Prostate gland (tissue), 2 donors: ENCODE results near the gene ZNF488. TPM values are rescaled to one million over a fixed set of nuclear protein-coding genes. Genes with fewer than 3 reads are reported as not detected.

Source experiments
- DNase-seq: peaks from one replicate; pipeline ENCODE4 v3.0.0-alpha.2; 2019; ENCODE audit warnings: low spot score
- H3K27ac ChIP-seq, 2 donors: fragments of 200-600 bp; sonication (generic); 2 replicates each; pipeline ENCODE4 v1.5.1; 2017 to 2019
- H3K27me3 ChIP-seq: fragments of 200-600 bp; sonication (generic); replicated peaks from 2 replicates; pipeline ENCODE4 v1.5.1; 2019; ENCODE audit not compliant: insufficient read depth
- H3K36me3 ChIP-seq, 2 donors: fragments of 200-600 bp; sonication (generic); 1 replicate in 1 of 2; 2 replicates in 1 of 2; pipeline versions ENCODE4 v1.5.1 to v1.8.1; 2017 to 2019
- H3K4me1 ChIP-seq: fragments of 200-600 bp; sonication (generic); replicated peaks from 2 replicates; pipeline ENCODE4 v1.5.1; 2019
- H3K4me3 ChIP-seq, 2 donors: fragments of 200-600 bp; sonication (generic); 2 replicates each; pipeline ENCODE4 v1.5.1; 2017 to 2019
- H3K9me3 ChIP-seq: fragments of 200-600 bp; sonication (generic); 2 replicates; pipeline ENCODE4 v1.5.1; 2017
- POLR2A ChIP-seq: fragments of 450-650 bp; IDR thresholded peaks from one replicate; pipeline ENCODE4 v1.6.1; 2016; ENCODE audit warnings: antibody characterized with exemption, mild to moderate bottlenecking
- POLR2AphosphoS5 ChIP-seq: sonication (generic); formaldehyde crosslinking; IDR thresholded peaks from one replicate; pipeline ENCODE4 v1.6.1; 2017; ENCODE audit warnings: antibody characterized with exemption
- WGBS: methylation state at CpG from one replicate; pipeline ENCODE4 v1.1.5; 2018; 5-methylcytosine and 5-hydroxymethylcytosine counted together
- intact Hi-C: fragments of 100-400 bp; cut with DNase I; formaldehyde crosslinking; loops from one replicate; pipeline ENCODE4 v1.14.2; 2022
- total RNA-seq, 2 donors: library from RNA; depleted of rRNA; stranded (reverse); fragments of >200 nt; gene quantifications; one replicate each; pipeline ENCODE4 v1.1.0, GENCODE V29; 2016
- TF ChIP-seq, protein P1 (sequence below), 4 experiments: fragments of 200-600 bp in 2 of 4; fragments of 450-650 bp in 2 of 4; sonication (generic) in 2 of 4; IDR thresholded peaks; 1 replicate in 3 of 4; 2 replicates in 1 of 4; pipeline ENCODE4 v1.5.1; 2016 to 2019; ENCODE audit warnings: antibody characterized with exemption in 4 of 4, mild to moderate bottlenecking in 2 of 4, moderate library complexity in 2 of 4

ZNF488 gene
- total RNA-seq, 2 donors from 2014 or later: 1.5 to 1.9 TPM

DNA sequence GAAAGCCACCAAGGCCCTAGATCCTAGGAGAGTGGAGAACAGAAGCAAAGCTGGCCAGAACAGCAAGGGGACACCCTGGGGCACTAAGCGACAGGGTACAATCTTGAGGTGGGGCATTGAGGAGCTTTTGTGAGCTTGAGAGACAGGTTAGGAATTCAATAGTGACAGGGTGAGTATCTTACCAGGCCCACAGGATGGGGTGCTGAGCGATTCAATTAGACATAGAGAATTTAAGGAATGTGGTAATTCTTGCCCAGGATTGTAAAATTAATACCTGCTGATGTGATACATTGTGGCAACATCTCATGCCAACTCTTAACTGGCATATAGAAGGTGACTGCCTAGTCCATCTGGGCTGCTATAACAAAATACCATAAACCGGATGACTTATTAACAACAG lies 21.9 kb downstream of the ZNF488 start:
- Histone ChIP-seq H3K27me3 (no peaks in the 10 kb centered on the region), H3K4me1 (no peaks in the 10 kb centered on the region), H3K27ac (no peak overlapping the region), H3K9me3 (no peaks in the 10 kb centered on the region), H3K4me3 (no peak overlapping the region), H3K36me3 (no peaks in the 10 kb centered on the region)
- DNase-seq: no peak
- intact Hi-C loops: no loop called here
- TF ChIP-seq POLR2A (no peak), POLR2AphosphoS5 (no peak)
- TF ChIP-seq, protein P1, sequence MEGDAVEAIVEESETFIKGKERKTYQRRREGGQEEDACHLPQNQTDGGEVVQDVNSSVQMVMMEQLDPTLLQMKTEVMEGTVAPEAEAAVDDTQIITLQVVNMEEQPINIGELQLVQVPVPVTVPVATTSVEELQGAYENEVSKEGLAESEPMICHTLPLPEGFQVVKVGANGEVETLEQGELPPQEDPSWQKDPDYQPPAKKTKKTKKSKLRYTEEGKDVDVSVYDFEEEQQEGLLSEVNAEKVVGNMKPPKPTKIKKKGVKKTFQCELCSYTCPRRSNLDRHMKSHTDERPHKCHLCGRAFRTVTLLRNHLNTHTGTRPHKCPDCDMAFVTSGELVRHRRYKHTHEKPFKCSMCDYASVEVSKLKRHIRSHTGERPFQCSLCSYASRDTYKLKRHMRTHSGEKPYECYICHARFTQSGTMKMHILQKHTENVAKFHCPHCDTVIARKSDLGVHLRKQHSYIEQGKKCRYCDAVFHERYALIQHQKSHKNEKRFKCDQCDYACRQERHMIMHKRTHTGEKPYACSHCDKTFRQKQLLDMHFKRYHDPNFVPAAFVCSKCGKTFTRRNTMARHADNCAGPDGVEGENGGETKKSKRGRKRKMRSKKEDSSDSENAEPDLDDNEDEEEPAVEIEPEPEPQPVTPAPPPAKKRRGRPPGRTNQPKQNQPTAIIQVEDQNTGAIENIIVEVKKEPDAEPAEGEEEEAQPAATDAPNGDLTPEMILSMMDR (IDR thresholded peaks at IDR 0.05): no peak
- 62% methylated on average over 3 of the region's 3 CpGs for WGBS

DNA sequence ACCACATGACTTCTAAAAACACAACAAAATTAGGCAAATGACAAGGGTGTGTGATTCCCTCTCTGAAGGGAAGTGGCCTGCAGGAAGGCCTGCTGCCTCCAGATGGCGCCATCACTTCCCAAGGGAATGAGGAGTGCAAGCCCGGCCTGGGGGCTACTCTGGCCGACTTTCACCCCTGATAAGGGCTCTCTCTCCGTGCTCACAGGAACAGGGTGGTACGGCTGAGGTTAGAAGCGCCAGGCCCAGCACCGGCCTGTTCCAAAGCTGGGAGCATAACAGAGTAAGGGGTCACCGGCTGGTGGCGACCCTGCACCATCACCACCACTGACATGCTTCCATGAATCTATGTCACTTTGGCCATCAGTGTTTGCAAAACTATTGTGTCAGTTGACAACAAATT lies 22.8 kb downstream of the ZNF488 start:
- no peaks in the 10 kb centered on the region for H3K36me3 ChIP-seq
- no peaks in the 10 kb centered on the region for H3K27me3 ChIP-seq
- no peak overlapping the region for H3K4me3 ChIP-seq
- no peak for DNase-seq
- 67% methylated on average over 9 of the region's 9 CpGs for WGBS
- H3K9me3 ChIP-seq: no peaks in the 10 kb centered on the region
- H3K4me1 ChIP-seq: no peaks in the 10 kb centered on the region
- TF ChIP-seq, protein P1 (IDR thresholded peaks at IDR 0.05): peak; percentile 20 to 63 (median 40)
- TF ChIP-seq POLR2AphosphoS5: no peak
- no peak overlapping the region for H3K27ac ChIP-seq
- intact Hi-C loops: no loop called here

DNA sequence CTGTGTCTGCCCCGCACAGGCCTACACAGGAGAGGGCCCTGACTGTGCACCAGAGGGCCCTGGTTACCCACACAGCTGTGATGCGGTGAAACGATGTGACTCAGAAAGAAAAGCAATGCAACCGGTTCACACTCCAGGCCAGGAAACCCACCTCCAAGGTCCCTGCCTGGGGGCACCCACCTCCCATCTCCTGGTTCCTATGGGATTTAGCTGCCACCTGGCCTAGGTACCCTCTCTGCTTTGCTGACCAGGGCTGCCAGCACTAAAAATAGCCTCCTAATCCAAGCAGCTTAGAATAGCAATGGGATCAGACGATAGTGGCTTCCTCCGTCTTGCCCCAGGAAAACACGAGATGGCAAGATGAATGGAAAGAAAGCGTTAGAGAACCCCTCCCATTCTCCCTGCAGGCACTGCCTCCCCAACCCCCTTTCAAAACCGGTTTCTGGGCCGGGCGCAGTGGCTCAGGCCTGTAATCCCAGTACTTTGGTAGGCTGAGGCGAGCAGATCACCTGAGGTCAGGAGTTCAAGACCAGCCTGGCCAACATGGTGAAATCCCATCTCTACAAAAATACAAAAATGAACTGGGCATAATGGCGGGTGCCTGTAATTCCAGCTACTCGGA lies 23.6 kb downstream of the ZNF488 start:
- DNase-seq: no peak
- H3K27ac ChIP-seq: no peak overlapping the region
- TF ChIP-seq, protein P1 (IDR thresholded peaks at IDR 0.05): no peak
- TF ChIP-seq POLR2A (no peak), POLR2AphosphoS5 (no peak)
- H3K4me1 ChIP-seq: no peaks in the 10 kb centered on the region
- no peaks in the 10 kb centered on the region for H3K27me3 ChIP-seq
- H3K9me3 ChIP-seq: no peaks in the 10 kb centered on the region
- intact Hi-C loops: no loop called here
- WGBS: 84% methylated on average over 14 of the region's 14 CpGs
- no peaks in the 10 kb centered on the region for H3K36me3 ChIP-seq
- H3K4me3 ChIP-seq: no peak overlapping the region

DNA sequence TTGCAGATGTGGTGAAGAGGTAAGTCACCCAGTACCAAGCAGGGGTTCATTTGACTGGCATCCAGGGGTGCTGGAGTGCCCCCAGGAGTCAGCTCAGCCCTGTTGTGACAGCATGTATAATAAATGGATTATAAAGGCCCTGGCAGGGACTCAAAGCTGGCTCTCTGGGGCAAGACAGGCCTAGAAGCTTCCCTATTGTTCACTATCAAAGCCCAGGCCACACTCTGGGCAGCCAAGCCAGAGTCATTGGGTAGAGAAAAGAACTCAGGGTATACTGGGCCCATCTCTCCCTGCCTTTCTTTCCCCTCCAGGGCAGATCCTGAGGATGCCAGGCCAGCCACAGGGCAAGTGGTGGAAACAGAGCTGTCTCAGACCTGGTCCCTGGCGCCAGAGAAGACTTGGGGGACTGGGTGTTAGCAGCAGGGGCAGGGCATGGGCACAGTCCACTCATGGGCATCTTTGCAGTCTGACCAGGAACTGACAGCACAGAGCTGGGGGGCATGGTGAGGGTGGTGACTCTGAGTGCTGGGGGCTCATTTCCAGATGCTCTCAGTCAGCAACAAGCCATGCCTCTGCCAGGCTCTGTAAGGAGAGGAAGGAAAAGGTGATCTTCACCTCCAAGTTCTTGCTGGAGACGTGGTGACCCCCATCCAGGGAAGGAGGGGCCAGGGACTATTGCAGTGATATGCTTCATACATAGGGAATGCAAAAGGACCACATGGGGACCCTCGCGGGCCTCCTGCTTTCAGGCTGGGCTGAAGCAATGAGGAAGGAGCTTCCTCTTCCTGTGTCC lies 24.3 kb downstream of the ZNF488 start:
- 88% methylated on average over 4 of the region's 4 CpGs for WGBS
- intact Hi-C loops: no loop called here
- DNase-seq: no peak
- H3K4me1 ChIP-seq: no peaks in the 10 kb centered on the region
- H3K9me3 ChIP-seq: no peaks in the 10 kb centered on the region
- H3K36me3 ChIP-seq: no peaks in the 10 kb centered on the region
- no peak overlapping the region for H3K27ac ChIP-seq
- TF ChIP-seq POLR2AphosphoS5: no peak
- TF ChIP-seq POLR2A: no peak
- TF ChIP-seq, protein P1 (IDR thresholded peaks at IDR 0.05): no peak
- H3K27me3 ChIP-seq: no peaks in the 10 kb centered on the region
- H3K4me3 ChIP-seq: no peak overlapping the region

DNA sequence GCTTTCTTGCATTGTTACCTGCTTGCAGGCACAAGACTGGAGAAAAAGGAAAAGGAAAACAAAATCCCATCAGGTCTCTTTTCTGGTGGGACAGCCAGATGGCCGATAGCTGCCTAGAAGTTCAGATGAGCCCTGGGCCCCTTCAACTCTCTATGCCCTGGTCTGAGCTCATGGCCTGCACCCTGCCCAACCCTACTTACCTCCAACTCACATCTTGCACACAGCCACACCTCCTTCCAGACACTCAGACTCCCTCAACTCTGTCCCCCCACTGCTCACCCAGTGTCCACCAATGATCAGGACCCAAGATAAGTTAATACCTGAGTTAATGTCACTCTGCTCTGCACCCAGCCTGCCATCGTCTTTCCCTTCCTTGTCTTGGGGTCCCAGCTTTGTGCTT lies 25.0 kb downstream of the ZNF488 start:
- no peaks in the 10 kb centered on the region for H3K36me3 ChIP-seq
- H3K9me3 ChIP-seq: no peaks in the 10 kb centered on the region
- WGBS: 100% methylated on average over 2 of the region's 2 CpGs
- DNase-seq: no peak
- intact Hi-C loops: no loop called here
- no peak overlapping the region for H3K4me3 ChIP-seq
- no peak for TF ChIP-seq POLR2A
- TF ChIP-seq, protein P1 (IDR thresholded peaks at IDR 0.05): no peak
- no peak for TF ChIP-seq POLR2AphosphoS5
- no peak overlapping the region for H3K27ac ChIP-seq
- no peaks in the 10 kb centered on the region for H3K27me3 ChIP-seq
- H3K4me1 ChIP-seq: no peaks in the 10 kb centered on the region
